ENCODE results near the gene AUTS2.

The AUTS2 gene

DNA sequence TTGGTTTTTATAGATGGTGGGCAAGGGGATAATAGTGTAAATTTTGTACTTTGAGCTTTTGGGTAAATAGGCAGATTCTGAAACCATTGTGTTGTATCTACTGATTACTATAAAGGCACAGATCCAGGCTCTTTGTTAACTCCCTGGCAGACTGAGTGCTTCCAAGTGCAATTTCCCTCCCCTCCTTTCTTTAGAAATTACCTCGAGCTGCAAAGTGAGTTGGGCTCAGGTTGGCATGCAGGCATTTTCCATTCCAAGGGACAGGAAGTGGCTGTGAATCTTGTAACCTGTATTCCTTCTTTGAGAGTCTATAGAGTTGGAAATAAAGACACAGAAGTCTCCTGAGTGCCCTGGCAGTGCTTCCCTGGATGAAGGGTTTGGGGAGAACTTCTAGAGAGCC is 1039.5 kb downstream of the AUTS2 start:
- no peaks in the 10 kb centered on the region for H3K36me3 ChIP-seq
- no peak overlapping the region for H3K27ac ChIP-seq
- no peak for TF ChIP-seq CTCF (IDR thresholded peaks at IDR 0.05)
- H3K4me3 ChIP-seq (ENCODE audit: low read depth in 1 of 2, low read length in 1 of 2) = no peak overlapping the region
- no peaks in the 10 kb centered on the region for H3K27me3 ChIP-seq
- H3K4me1 ChIP-seq (ENCODE audit: control insufficient read depth in 1 of 2, insufficient read depth in 1 of 2, low read depth in 1 of 2, low read length in 1 of 2) = no peaks in the 10 kb centered on the region
- no peaks in the 10 kb centered on the region for H3K9me3 ChIP-seq

GRCh38 chr7:70638158-70639107 is 1040.2 kb downstream of the AUTS2 start:
- Histone ChIP-seq H3K4me3 (ENCODE audit: low read depth in 1 of 2, low read length in 1 of 2) (no peak overlapping the region), H3K4me1 (ENCODE audit: control insufficient read depth in 1 of 2, insufficient read depth in 1 of 2, low read depth in 1 of 2, low read length in 1 of 2) (no peaks in the 10 kb centered on the region), H3K9me3 (no peaks in the 10 kb centered on the region), H3K36me3 (no peaks in the 10 kb centered on the region), H3K27me3 (no peaks in the 10 kb centered on the region), H3K27ac (no peak overlapping the region)
- TF ChIP-seq CTCF (IDR thresholded peaks at IDR 0.05) = no peak

- H3K27ac ChIP-seq = no peak overlapping the region
- no peaks in the 10 kb centered on the region for H3K27me3 ChIP-seq
- no peak for TF ChIP-seq CTCF (IDR thresholded peaks at IDR 0.05)
- no peaks in the 10 kb centered on the region for H3K9me3 ChIP-seq
- H3K4me1 ChIP-seq (ENCODE audit: control insufficient read depth in 1 of 2, insufficient read depth in 1 of 2, low read depth in 1 of 2, low read length in 1 of 2) = no peaks in the 10 kb centered on the region
- no peak overlapping the region for H3K4me3 ChIP-seq (ENCODE audit: low read depth in 1 of 2, low read length in 1 of 2)
- no peaks in the 10 kb centered on the region for H3K36me3 ChIP-seq
Measured at GRCh38 chr7:70640266-70640833, 1042.1 kb downstream of the AUTS2 start.

DNA sequence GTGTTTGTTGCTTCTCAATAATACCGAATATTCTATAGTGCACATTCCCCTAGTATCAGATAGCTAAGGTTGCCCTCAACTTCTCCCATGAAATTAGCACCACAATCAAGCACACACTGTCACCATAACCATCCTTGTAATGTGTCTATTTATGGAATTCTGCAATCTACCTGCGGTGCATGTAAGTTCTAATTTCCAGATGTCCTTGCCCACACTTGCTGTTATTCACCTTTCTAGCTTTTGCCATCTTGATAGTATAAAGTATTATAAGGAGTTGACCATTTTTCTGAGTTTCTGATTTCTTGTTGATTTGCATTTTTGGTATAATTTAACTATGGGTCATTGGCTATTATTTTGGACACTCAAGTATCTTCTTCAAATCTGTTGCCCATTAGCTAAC is 1043.6 kb downstream of the AUTS2 start:
- Histone ChIP-seq H3K4me3 (ENCODE audit: low read depth in 1 of 2, low read length in 1 of 2) (no peak overlapping the region), H3K27ac (no peak overlapping the region), H3K4me1 (ENCODE audit: control insufficient read depth in 1 of 2, insufficient read depth in 1 of 2, low read depth in 1 of 2, low read length in 1 of 2) (no peaks in the 10 kb centered on the region), H3K36me3 (no peaks in the 10 kb centered on the region), H3K27me3 (no peaks in the 10 kb centered on the region), H3K9me3 (no peaks in the 10 kb centered on the region)
- TF ChIP-seq CTCF (IDR thresholded peaks at IDR 0.05) = no peak

GRCh38 chr7:70645279-70645678 is 1047.0 kb downstream of the AUTS2 start:
- Histone ChIP-seq H3K4me1 (ENCODE audit: control insufficient read depth in 1 of 2, insufficient read depth in 1 of 2, low read depth in 1 of 2, low read length in 1 of 2) (no peaks in the 10 kb centered on the region), H3K36me3 (no peaks in the 10 kb centered on the region), H3K27ac (no peak overlapping the region), H3K9me3 (no peaks in the 10 kb centered on the region), H3K27me3 (no peaks in the 10 kb centered on the region), H3K4me3 (ENCODE audit: low read depth in 1 of 2, low read length in 1 of 2) (no peak overlapping the region)
- no peak for TF ChIP-seq CTCF (IDR thresholded peaks at IDR 0.05)

Data from neutrophil (primary cell).